Activated CD8-positive, alpha-beta T cell treated with anti-CD3 and anti-CD28 coated beads for 36 hours (primary cell): ENCODE data around the gene SPINK7. TPM values are rescaled to one million over a fixed set of nuclear protein-coding genes. Genes with fewer than 3 reads are reported as not detected.

Experiments used
- total RNA-seq, 2 experiments: library from RNA; stranded (reverse); gene quantifications; one replicate each; pipeline ENCODE4 v1.2.3, GENCODE V29; 2021

Gene SPINK7
- total RNA-seq, 2 experiments from 2014 or later, result not detected

Other genes with a start within 250 kb of the SPINK7 start
- gene SPINK5, start 248.4 kb upstream of the SPINK7 start, total RNA-seq, result not detected
- not detected for gene SPINK14, start 143.9 kb upstream of the SPINK7 start, total RNA-seq
- not detected for gene SPINK6, start 109.4 kb upstream of the SPINK7 start, total RNA-seq
- not detected for gene MARCOL, start 73.9 kb upstream of the SPINK7 start, total RNA-seq
- not detected for gene SPINK13, start 43.6 kb upstream of the SPINK7 start, total RNA-seq
- gene SPINK9, start 23.1 kb downstream of the SPINK7 start, total RNA-seq, result not detected
- gene FBXO38, start 71.5 kb downstream of the SPINK7 start, total RNA-seq, result 10 to 100 TPM; 38.0 to 39.6 TPM